Glutamatergic neuron (in vitro differentiated cells): ENCODE measurements around the gene UBR1. TPM values are rescaled to one million over a fixed set of nuclear protein-coding genes. Genes with fewer than 3 reads are reported as not detected.

Experiments used
- DNase-seq: peaks from one replicate; pipeline ENCODE4 v3.0.0; 2022
- H3K27ac Mint-ChIP-seq: one replicate; pipeline ENCODE4 v1.8.0; 2020; ENCODE audit warnings: mild to moderate bottlenecking, mixed read lengths, inconsistent platforms; ENCODE audit not compliant: unreplicated experiment
- H3K27me3 Mint-ChIP-seq: one replicate; pipeline ENCODE4 v1.8.0; 2020; ENCODE audit warnings: mild to moderate bottlenecking, moderate library complexity, mixed read lengths, inconsistent platforms; ENCODE audit not compliant: unreplicated experiment
- H3K36me3 Mint-ChIP-seq: one replicate; pipeline ENCODE4 v1.8.0; 2020; ENCODE audit warnings: mild to moderate bottlenecking, mixed read lengths, inconsistent platforms; ENCODE audit not compliant: unreplicated experiment
- H3K4me1 Mint-ChIP-seq: one replicate; pipeline ENCODE4 v1.8.0; 2020; ENCODE audit warnings: mild to moderate bottlenecking, low read depth, mixed read lengths, inconsistent platforms; ENCODE audit not compliant: unreplicated experiment
- H3K4me3 Mint-ChIP-seq: one replicate; pipeline ENCODE4 v1.8.0; 2020; ENCODE audit warnings: mild to moderate bottlenecking, mixed read lengths, inconsistent platforms; ENCODE audit not compliant: unreplicated experiment
- H3K9me3 Mint-ChIP-seq: one replicate; pipeline ENCODE4 v1.8.0; 2020; ENCODE audit warnings: mild to moderate bottlenecking, moderate library complexity, mixed read lengths, inconsistent platforms; ENCODE audit not compliant: unreplicated experiment
- total RNA-seq: library from RNA; stranded (reverse); fragmentation: NEBNext Ultra II Directional; extraction: Animal tissue kit (Norgen Biotek cat#: 25700); gene quantifications from one replicate; pipeline ENCODE4 v1.2.1, GENCODE V29; 2021; ENCODE audit not compliant: unreplicated experiment
- TF ChIP-seq, protein P1 (sequence below): fragments of 200-600 bp; sonication (generic); IDR thresholded peaks from one replicate; pipeline ENCODE4 v1.5.0; 2021; ENCODE audit not compliant: partially characterized antibody, unreplicated experiment

The UBR1 gene
- total RNA-seq, 1 donor from 2014 or later: 39.9 TPM

DNA sequence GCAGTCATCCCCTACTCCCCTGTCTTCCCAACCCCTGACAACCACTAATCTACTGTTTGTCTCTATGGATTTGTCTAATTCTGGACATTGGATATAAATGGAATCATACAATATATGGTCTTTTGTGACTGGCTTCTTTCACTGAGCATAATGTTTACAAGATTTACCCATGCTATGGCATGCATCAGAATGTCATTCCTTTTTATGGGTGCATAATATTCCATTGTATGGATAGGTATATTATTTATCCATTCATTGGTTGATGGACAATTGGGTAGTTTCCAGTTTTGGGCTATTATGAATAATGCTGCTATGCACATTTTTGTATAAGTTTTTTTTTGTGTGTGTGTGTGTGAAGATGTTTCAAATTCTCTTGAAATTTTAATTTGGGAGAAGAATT, 168.7 kb downstream of the UBR1 start:
- TF ChIP-seq, protein P1, sequence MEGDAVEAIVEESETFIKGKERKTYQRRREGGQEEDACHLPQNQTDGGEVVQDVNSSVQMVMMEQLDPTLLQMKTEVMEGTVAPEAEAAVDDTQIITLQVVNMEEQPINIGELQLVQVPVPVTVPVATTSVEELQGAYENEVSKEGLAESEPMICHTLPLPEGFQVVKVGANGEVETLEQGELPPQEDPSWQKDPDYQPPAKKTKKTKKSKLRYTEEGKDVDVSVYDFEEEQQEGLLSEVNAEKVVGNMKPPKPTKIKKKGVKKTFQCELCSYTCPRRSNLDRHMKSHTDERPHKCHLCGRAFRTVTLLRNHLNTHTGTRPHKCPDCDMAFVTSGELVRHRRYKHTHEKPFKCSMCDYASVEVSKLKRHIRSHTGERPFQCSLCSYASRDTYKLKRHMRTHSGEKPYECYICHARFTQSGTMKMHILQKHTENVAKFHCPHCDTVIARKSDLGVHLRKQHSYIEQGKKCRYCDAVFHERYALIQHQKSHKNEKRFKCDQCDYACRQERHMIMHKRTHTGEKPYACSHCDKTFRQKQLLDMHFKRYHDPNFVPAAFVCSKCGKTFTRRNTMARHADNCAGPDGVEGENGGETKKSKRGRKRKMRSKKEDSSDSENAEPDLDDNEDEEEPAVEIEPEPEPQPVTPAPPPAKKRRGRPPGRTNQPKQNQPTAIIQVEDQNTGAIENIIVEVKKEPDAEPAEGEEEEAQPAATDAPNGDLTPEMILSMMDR: no peak
- Mint-ChIP-seq H3K27me3 (no peaks in the 10 kb centered on the region), H3K4me1 (no peaks in the 10 kb centered on the region), H3K36me3 (no peaks in the 10 kb centered on the region), H3K9me3 (no peaks in the 10 kb centered on the region), H3K27ac (no peak overlapping the region), H3K4me3 (no peak overlapping the region)
- no peak for DNase-seq

DNA sequence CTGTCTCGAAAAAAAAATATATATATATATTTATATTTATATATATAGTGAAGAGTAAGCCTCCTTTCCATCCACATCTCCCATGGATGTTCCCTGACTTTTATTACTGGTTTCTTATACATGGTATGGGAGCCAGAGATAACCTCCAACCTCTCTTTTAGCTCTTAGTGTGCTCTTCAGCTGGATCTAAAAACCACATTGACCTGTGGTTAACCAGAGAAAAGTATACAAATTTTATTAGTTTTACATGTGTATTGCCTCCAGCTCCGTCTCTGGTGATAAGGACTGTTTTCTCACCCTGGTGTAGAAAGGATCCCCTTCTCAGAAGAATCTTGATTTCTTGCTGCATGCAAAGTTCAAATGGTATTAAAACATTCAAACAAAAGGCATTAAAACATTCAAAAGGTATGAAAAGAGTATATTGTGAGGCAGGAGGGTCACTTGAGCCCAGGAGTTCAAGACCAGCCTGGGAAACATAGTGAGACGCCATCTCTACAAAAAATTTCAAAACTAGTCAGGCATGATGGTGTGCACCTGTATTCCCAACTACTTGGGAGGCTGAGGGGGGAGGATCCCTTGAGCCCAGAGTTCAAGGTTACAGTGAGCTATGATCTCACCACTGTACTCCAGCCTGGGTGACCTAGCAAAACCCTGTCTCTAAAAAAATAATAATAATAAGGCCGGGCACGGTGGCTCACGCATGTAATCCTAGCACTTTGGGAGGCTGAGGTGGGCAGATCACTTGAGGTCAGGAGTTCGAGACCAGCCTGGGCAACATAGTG, 171.8 kb downstream of the UBR1 start:
- TF ChIP-seq, protein P1: no peak
- DNase-seq: no peak
- Mint-ChIP-seq H3K27me3 (no peaks in the 10 kb centered on the region), H3K36me3 (no peaks in the 10 kb centered on the region), H3K4me3 (no peak overlapping the region), H3K27ac (no peak overlapping the region), H3K9me3 (no peaks in the 10 kb centered on the region), H3K4me1 (no peaks in the 10 kb centered on the region)

DNA sequence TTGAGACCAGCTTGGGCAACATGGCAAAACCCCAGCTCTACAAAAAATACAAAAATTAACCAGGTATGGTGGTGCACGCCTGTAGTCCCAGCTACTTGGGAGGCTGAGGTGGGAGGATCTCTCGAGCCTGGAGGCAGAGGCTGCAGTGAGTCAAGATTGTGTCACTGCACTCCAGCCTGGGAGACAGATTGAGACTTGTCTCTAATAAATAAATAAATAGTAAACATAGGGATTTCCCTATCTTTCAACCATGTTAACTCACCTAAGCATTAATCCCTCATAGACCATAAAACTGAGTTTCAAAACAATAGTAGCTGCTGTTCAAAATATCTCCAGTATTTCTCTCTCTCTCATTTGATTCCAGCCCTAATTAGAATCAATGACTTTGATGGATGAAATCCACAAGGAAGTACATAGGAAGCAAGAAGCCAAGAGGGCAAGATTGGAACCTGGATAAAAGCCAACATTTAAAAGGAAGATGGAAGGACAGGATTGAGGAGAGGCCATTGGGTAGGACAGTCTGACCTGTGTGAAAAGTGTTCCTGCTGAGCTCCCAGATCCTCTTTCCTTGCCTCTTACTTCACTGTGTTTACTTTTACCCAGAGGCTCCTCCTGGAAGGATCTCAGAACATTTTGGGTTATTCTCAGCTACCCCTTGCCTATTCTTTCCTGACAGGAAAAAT, 172.9 kb downstream of the UBR1 start:
- no peaks in the 10 kb centered on the region for H3K4me1 Mint-ChIP-seq
- no peak for DNase-seq
- H3K27me3 Mint-ChIP-seq: no peaks in the 10 kb centered on the region
- H3K36me3 Mint-ChIP-seq: no peaks in the 10 kb centered on the region
- no peaks in the 10 kb centered on the region for H3K9me3 Mint-ChIP-seq
- H3K27ac Mint-ChIP-seq: no peak overlapping the region
- H3K4me3 Mint-ChIP-seq: no peak overlapping the region
- TF ChIP-seq, protein P1: no peak

DNA sequence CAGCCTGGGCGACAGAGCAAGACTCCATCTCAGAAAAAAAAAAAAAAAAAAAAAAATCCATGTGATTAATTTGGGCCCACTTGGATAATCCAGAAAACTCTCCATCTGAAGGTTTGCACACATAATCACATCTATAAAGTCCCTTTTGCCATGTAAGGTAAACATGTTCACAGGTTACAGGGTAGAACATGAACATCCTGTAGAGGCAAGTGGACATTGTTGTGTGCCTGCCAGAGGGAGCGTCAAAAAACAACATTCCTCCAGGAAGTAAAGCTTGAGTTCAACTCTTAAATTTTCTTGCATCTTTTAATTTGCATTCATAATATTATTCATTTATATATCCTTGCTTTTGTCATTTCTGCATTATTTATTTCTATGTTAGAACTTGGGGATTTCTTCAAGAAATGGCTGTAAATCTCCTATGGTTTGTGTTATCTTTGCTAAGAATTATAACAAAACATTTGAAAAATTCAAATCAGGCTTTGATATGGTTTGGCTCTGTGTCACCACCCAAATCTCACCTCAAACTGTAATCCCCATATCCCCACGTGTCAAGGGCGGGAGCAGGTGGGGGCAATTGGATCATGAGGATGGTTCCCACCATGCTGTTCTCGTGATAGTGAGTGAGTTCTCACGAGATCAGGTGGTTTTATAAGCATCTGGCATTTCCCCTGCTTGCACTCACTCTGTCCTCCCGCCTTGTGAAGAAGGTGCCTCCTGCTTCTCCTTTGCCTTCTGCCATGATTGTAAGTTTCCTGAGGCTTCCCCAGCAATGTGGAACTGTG, 173.9 kb downstream of the UBR1 start:
- no peaks in the 10 kb centered on the region for H3K27me3 Mint-ChIP-seq
- H3K27ac Mint-ChIP-seq: no peak overlapping the region
- TF ChIP-seq, protein P1: no peak
- no peak for DNase-seq
- no peaks in the 10 kb centered on the region for H3K4me1 Mint-ChIP-seq
- H3K4me3 Mint-ChIP-seq: no peak overlapping the region
- H3K9me3 Mint-ChIP-seq: no peaks in the 10 kb centered on the region
- no peaks in the 10 kb centered on the region for H3K36me3 Mint-ChIP-seq
